Muscle of back (tissue), 11 donors: ENCODE measurements around the gene RNF166. TPM values are rescaled to one million over a fixed set of nuclear protein-coding genes. Genes with fewer than 3 reads are reported as not detected.
A peak's percentile ranks its signal among the peaks of the same experiment; 100 is the strongest.

Experiments
- DNase-seq, 3 donors: peaks; one replicate each; pipeline versions ENCODE4 v3.0.0 to v3.0.0-alpha.2; 2013
- polyA plus RNA-seq, 10 donors: library from polyadenylated mRNA; unstranded; fragments of 120-200 nt; gene quantifications; one replicate each; pipeline ENCODE4 v1.2.1, GENCODE V29; 2013; ENCODE audit not compliant: insufficient read length in 10 of 10

The RNF166 gene
- polyA plus RNA-seq, 10 donors = 13.0 to 23.0 (median 15.6) TPM

DNA sequence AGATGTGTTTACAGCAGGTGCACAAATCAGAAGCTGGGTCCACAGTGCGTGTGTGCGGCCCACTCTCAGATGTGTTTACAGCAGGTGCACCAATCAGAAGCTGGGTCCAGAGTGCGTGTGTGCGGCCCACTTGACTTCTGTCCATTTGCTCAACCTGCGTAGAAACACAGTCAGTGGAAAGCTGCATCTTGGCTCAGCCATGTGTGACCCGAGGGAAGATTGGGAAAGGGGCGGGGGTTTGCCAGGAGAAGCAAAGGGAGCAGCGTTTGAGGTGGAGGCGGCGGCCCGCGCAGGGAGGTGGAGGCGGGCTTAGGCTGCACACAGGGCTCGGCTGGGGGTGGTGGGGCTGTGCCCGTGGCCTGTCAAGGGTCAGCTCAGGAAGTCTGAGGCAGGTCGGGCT lies 4.3 kb upstream of the RNF166 start:
- DNase-seq = no peak

- DNase-seq = no peak
Observed at GRCh38 chr16:88706965-88707826, 988 bp upstream of the RNF166 start.

- DNase-seq = peak in 1 of 3 donors; percentile 28
Observed at GRCh38 chr16:88705801-88706228, 393 bp downstream of the RNF166 start.

DNA sequence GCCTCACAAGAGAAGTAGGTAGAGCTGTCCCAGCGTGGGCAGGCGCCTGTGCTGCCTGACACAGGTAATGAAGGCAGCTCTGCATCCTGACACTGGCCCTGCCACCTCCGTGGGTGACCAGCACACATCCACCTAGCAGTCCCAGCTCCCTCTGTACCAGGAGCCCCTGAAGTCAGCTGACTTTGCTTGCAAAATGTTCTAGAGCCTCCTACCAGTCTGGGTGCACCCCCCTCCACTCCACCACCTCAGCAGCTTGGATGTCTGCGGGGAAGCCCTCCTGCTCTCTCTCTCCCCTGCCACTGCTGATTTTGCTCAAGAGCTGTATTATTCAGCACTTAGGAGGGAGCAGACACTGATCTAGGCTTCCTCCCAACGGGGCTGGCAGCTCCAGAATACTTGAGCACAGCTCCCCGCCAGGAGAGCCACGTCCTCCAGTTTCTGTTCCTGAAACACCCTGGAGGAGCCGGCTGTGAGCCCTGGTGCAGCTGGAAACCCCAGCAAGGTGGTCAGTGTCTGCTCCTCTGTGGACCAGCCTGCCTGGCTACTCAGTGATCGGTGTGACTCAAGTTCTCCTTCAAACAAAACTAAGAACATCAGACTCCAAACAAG lies 1.0 kb downstream of the RNF166 start:
- peak in 1 of 3 donors; percentile 52 for DNase-seq

DNA sequence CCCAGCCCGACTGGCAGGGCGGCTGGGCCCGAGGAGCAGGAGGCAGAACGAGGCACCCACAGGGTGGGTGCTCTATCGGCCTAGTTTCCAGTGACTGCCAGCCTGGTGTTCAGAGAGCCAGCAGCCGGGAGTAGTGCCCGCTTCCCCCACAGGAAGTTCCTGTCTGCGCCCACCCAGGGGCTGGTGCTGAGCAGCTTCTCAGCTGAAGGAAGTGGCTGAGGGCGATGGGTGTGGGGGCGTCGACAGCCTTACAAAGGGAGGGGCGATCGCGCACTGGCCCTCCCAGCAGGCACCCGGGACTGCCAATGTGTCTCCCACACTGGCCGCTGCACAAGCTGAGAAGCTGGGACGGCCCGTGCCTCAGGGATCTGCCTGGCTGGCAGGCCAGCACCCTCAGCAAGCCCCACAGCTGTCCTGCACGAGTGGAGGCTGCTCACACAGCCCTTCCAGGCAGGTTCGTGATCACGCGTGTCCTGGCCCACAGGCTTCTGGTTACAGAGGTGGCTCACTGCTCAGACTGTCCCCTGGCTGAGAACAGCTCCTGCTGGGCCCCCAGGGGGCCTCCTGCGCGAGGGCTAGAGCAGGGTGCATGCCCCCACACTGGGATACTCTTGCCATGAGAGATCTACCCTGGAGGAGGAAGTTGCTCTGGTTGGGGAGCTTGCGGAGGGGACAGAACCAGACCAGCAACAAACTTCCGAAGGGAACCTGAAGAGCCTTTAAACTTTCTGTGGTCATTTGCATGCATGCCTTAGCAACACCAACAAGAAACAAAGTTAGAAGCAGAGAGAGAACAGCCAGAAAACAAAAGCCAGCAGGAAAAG lies 2.5 kb downstream of the RNF166 start:
- DNase-seq = peak in 1 of 3 donors; percentile 41

- DNase-seq = no peak
Observed at GRCh38 chr16:88702371-88703210, 3.6 kb downstream of the RNF166 start.

- DNase-seq = no peak
Observed at GRCh38 chr16:88701581-88702370, 4.4 kb downstream of the RNF166 start.

- peak; percentile 60 to 77 (median 66) for DNase-seq
Observed at GRCh38 chr16:88700636-88701482, 5.3 kb downstream of the RNF166 start.

DNA sequence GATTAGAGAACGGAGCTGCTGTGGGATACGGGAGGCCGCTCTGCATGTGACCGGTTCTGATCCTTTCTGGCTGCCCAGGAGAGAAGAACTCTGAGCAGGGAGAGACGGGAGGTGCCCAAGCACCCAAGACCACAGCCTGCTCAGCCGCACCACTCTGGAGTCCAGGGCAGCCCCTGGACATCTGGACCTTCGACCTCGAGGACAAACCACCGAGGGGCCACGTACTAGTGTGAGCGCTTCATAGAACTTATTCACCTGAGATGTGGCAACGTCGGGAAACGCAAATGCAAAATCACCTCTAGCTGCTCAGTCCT lies 5.9 kb downstream of the RNF166 start:
- no peak for DNase-seq

- DNase-seq = no peak
Observed at GRCh38 chr16:88699180-88699579, 7.0 kb downstream of the RNF166 start.

- DNase-seq = no peak
Observed at GRCh38 chr16:88698646-88699045, 7.6 kb downstream of the RNF166 start.

GRCh38 chr16:88697831-88698615 lies 8.2 kb downstream of the RNF166 start:
- no peak for DNase-seq

- DNase-seq = no peak
Observed at GRCh38 chr16:88697116-88697830, 8.9 kb downstream of the RNF166 start.

- DNase-seq = no peak
Observed at GRCh38 chr16:88696441-88696840, 9.8 kb downstream of the RNF166 start.

GRCh38 chr16:88695753-88696152 lies 10.5 kb downstream of the RNF166 start:
- no peak for DNase-seq

GRCh38 chr16:88695218-88695617 lies 11.0 kb downstream of the RNF166 start:
- DNase-seq = no peak

- no peak for DNase-seq
Observed at GRCh38 chr16:88694221-88695087, 11.8 kb downstream of the RNF166 start.
